ENCODE data around the gene MIAT.
"Not testable (repeated sequence)": the region's sequence is repeated elsewhere in the genome, so short reads cannot be mapped to it uniquely, and the experiment has no call there.

Gene MIAT

DNA sequence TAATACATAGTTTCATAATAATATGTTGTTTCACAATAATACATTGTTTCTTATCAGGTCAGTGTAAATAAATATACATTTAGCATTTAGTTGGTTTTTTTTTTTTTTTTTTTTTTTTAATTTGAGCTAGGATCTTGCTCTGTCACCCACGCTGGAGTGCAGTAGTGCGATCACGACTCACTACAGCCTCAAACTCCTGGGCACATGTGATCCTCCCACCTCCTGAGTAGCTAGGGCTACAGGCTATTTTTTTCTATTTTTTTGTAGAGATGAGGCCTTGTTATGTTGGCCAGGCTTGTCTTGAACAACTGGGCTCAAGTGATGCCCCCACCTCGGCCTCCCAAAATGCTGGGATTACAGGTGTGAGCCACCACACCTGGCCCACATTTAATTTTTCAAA lies 43.5 kb downstream of the MIAT start:
- DNase-seq = no peak

DNA sequence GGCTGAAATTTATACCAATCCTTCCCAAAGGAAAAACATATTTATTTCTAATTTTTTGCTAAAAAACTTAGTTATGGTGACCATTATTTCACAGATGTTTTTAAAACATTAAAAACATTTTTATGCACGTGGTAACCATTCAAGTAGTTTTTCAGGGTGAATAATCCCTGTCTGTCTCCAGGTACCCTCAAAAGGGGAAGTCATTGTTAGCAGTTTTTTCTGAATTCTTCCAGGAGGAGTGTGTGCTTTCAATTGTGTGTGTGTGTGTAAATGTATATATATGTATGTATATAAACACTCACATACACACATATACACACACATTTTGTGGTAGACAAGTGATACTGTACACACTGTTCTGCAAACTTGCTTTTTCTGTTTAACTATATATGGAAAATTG lies 43.9 kb downstream of the MIAT start:
- DNase-seq = no peak

DNA sequence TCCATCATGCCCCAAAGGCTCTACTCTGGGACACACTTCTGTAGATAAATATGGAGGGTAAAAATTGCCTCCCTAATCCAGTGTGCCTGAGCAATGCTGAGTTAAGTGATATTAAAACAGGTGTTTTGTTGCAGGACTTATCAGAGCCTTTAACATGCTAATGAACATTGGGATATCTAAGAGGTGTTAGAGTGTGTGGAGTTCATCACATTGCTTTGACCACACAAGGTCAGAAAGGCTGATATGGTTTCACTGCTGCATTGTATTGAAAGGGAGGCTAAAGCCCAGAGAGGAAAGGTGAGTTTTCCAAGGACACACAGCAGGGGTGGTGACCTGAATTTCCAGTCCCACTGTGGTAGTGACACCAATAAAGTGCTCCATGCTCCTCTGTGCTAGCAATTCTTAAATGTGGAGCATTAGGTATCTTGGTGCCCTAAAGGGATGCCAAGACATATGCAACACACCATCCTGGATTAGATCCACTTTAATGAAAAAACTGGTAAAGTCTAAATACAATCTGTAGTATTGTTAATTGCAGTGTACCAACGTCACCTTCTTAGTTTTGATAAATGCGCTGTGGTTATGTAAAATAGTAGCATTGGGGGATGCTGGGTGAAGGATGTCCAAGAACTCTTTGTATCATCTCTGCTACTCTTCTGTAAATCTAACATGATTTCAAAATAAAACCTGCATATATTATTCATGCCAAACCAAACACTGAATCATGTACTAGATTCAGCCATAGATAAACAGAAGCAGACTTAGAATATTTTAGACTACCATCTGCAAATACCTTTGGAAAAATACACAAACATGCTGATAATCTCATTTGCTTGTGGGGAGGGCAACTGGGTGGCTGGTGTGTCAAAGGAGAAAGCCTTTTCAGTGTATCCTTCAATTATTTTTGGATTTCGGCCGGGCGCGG lies 45.8 kb downstream of the MIAT start:
- DNase-seq = no peak

- DNase-seq = not testable (repeated sequence)
Measured at GRCh38 chr22:26705379-26705778, 48.0 kb downstream of the MIAT start.

GRCh38 chr22:26707090-26707489 lies 49.7 kb downstream of the MIAT start:
- no peak for DNase-seq

GRCh38 chr22:26707581-26707980 lies 50.2 kb downstream of the MIAT start:
- DNase-seq = no peak

DNA sequence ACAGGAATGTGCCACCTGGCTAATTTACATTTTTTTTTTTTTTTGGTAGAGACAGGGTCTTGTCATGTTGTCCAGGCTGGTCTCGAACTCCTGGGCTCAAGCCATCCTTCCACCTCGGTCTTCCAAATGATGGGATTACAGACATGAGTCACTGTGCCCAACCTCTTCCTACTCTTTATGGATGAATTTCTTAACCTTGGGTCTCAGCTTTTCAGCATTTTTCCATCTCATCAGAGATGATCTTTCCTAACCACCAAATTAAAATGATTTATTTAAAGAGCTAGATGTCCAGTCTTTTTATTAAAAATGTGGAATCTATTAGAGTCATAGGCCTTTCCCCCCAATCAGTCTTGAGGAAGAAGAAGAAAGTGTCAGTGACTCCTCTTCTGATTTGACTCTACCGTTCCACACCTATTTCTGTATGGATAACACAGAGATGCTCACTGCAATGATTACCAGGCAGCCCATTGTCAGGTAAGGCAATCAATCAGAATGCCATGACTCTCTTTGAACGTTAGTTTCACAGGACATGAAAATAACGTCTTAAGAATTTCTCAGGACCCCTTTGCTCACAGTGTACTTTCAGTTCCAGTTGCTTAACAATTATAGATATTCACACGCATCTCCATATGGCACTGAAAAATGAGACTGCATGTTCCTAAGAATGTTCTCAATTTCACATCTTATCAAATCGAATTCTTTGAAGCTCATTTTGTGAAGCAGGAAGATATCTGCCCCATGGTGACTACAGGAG lies 51.0 kb downstream of the MIAT start:
- no peak for DNase-seq

DNA sequence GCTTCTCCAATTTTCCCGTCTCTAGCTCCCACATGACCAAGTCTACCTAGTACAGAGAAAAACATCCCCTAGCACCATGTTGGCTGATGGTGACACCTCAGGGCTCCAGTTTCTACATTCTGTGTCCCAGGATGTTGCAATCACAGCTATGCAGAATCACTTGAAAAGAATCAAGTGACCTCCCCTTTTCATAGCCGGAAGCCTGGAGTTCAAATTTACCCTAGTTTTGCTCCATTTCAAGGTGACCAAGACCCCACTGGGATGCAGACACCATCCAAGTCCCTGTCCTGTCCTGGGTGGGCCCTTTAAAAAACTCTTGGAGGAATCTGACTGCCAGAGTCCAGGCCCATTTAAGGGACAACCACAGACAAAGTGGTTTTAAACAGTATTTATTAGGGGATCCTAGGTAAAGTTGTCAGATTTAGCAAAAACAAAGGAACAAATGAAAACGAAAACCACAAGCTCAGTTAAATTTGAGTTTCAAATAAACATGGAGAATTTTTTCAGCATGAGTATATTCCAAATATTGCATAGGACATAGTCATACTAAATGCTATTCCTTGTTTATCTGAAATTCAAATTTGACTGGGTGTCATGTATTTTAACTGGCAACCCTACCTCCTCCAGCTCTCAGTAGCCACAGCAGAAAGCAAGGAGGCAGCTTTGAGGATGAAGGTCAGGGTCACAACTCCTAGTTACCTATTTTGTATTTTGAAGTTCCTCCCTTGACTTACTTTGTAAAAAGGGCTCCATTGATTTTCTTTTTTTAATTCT lies 52.4 kb downstream of the MIAT start:
- no peak for DNase-seq

GRCh38 chr22:26711205-26711963 lies 54.0 kb downstream of the MIAT start:
- no peak for DNase-seq

DNA sequence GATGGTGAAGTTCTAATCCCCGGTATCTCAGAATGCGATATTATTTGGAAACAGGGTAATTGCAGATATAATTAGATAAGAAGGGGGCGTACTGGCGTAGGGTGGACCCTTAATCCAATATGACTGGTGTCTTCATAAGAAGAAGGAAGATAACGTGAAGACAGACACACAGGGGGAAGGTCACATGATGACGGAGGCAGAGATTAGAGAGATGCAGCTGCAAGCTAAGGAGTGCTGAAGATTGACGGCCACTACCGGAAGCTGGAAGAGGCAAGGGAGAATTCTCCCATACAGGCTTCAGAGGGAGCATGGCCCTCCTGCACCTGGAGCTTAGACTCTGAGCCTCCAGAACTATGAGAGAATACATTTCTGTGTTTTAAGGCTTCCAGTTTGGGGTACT lies 54.8 kb downstream of the MIAT start:
- DNase-seq = no peak

GRCh38 chr22:26713823-26714449 lies 56.5 kb downstream of the MIAT start:
- DNase-seq = no peak

DNA sequence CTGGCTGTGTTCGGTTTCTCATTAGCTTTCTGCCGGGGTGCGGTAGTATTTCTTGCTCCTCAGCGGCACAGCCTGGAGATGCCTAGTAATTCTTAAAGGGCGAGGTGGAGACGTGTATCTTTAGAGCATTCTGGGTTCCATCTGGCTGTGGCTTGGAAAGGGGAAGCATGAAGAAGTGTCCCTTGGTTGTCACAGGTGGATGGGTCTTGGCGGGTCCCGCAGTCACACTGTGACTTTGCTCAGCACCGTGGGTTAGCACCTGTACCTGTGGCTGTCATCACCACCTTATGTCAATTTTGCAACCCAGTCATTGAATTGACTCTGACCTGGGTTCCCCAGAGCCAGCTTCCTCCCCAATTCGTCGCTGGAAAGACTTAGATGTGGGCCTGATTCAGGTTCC lies 57.6 kb downstream of the MIAT start:
- DNase-seq = no peak

GRCh38 chr22:26715392-26715936 lies 58.1 kb downstream of the MIAT start:
- DNase-seq = no peak

GRCh38 chr22:26718488-26718887 lies 61.1 kb downstream of the MIAT start:
- DNase-seq = no peak

DNA sequence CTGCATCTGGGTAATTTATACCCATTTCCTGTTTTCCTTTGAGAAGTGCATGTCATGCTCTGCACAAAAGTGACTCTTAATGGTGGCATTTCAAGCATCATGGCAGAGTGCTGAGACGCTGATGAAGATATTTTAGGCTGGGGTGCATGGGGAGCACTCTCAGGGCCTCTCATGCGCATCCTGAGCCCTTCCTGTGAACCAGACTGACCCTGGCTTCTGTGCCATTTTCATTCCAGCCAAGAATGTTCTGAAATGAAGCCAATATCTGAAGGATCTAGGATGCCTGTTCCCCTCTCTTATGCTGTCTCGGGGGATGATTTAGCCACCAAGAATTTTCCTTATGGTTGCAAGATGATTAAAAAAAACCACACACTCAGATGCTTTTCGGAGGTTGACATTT lies 61.5 kb downstream of the MIAT start:
- no peak for DNase-seq

- no peak for DNase-seq
Measured at GRCh38 chr22:26722159-26722558, 64.8 kb downstream of the MIAT start.

GRCh38 chr22:26724414-26724813 lies 67.0 kb downstream of the MIAT start:
- peak; percentile 5 for DNase-seq

DNA sequence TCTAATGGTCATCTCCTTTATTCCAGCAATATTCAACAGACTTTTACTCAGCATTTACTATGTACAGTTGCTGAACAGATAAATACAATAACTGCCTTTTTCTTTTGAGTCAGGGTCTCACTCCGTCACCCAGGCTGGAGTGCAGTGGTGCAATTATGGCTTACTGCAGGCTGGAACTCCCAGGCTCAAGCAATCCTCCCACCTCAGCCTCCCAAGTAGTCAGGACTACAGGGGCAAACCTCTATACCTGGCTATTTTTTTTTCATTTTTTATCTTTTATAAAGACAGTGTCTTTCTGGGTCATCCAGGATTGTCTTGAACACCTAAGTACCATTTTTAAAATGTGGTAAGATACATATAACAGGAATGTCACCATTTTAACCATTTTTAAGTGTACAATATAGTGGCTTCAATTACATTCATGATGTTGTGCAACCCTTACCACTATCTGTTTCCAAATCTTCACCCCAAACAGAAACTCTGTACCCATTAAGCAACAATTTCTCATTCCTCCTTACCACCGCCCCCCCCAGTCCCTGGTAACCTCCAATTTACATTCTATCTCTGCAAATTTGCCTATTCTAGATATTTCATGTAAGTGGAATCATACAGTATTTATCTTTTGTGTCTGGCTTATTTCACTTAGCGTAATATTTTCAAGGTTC lies 67.8 kb downstream of the MIAT start:
- no peak for DNase-seq
